OCI-LY7 (cell line): ENCODE measurements around the gene DBR1.

ENCODE experiments used
- EZH2phosphoT487 ChIP-seq: fragments of 200-600 bp; sonication (generic); IDR thresholded peaks from 2 replicates; pipeline ENCODE4 v1.6.1; 2018; ENCODE audit warnings: low read depth, borderline replicate concordance, mild to moderate bottlenecking, mixed run types, antibody characterized with exemption, low read length, moderate library complexity, mixed read lengths
- TF ChIP-seq, protein P1 (sequence below): fragments of 200-600 bp; sonication (generic); conservative IDR thresholded peaks from 2 replicates; pipeline ENCODE4 v1.5.1; 2014; ENCODE audit warnings: mild to moderate bottlenecking, antibody characterized with exemption, low read length, moderate library complexity, mixed read lengths

DNA sequence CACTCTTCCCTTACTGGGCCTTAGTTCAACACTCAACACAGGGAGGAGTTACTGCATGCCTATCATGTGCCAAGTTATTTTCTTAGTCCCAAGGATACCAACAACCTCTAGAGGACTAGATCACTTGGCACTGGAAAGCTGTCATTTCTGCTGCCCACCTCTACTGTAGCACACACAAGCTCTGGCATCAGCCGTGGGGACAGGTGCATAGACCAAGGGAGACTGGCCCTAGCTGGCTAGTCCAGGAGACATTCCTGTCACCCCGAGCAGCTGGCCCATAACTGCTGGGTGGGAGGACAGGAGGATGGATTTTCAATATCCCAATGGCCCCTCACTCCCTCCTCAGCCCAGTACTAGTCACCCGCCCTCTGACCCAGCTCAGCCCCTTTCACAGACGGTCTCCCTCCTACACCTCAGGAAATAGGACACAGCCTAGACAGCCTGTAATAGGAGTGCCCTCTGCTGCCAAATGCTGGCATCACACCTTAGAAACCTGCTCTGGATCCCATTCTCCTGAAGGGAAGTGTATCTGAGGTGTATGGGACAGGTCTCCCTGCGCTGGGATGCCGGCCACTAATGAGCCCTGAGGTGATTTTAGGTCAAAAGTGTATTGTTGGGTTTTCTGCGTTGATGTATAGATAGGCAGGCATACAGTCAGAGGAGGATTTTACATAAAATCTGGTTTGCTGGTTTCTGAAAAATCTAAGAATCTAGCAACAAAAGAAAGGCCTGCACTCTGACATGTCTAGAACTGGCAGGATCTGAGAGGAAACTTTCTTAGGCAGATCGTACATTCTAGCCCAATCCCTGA is 55.9 kb downstream of the DBR1 start:
- TF ChIP-seq, protein P1, sequence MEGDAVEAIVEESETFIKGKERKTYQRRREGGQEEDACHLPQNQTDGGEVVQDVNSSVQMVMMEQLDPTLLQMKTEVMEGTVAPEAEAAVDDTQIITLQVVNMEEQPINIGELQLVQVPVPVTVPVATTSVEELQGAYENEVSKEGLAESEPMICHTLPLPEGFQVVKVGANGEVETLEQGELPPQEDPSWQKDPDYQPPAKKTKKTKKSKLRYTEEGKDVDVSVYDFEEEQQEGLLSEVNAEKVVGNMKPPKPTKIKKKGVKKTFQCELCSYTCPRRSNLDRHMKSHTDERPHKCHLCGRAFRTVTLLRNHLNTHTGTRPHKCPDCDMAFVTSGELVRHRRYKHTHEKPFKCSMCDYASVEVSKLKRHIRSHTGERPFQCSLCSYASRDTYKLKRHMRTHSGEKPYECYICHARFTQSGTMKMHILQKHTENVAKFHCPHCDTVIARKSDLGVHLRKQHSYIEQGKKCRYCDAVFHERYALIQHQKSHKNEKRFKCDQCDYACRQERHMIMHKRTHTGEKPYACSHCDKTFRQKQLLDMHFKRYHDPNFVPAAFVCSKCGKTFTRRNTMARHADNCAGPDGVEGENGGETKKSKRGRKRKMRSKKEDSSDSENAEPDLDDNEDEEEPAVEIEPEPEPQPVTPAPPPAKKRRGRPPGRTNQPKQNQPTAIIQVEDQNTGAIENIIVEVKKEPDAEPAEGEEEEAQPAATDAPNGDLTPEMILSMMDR, result peak; percentile 84
- no peak for TF ChIP-seq EZH2phosphoT487
